Ectodermal cell (in vitro differentiated cells): ENCODE results near the gene ST8SIA1.

Experiments used
- H3K27ac ChIP-seq: 2 replicates; pipeline ENCODE4 v1.7.0; 2013; ENCODE audit warnings: mild to moderate bottlenecking, low read depth, low read length; ENCODE audit not compliant: insufficient read depth, poor library complexity, severe bottlenecking
- H3K27me3 ChIP-seq: 2 replicates; pipeline ENCODE4 v1.7.0; 2013; ENCODE audit warnings: mild to moderate bottlenecking, low read length; ENCODE audit not compliant: insufficient read depth, control insufficient read depth, poor library complexity, severe bottlenecking
- H3K36me3 ChIP-seq: one replicate; pipeline ENCODE4 v1.7.0; 2013; ENCODE audit warnings: low read length; ENCODE audit not compliant: control insufficient read depth, insufficient read depth
- H3K4me1 ChIP-seq: one replicate; pipeline ENCODE4 v1.7.0; 2013; ENCODE audit warnings: low read length; ENCODE audit not compliant: control insufficient read depth, insufficient read depth
- H3K4me3 ChIP-seq: 2 replicates; pipeline ENCODE4 v1.7.0; 2013; ENCODE audit warnings: low read depth, low read length, control low read depth; ENCODE audit not compliant: insufficient read depth
- H3K9me3 ChIP-seq: 2 replicates; pipeline ENCODE4 v1.7.0; 2013; ENCODE audit warnings: mild to moderate bottlenecking, low read length, moderate library complexity; ENCODE audit not compliant: control insufficient read depth
- WGBS, 2 experiments: methylation state at CpG; one replicate each; pipeline ENCODE4 v1.1.7; 2013; ENCODE audit warnings: missing lambda C conversion rate in 2 of 2; 5-methylcytosine and 5-hydroxymethylcytosine counted together

Gene ST8SIA1

DNA sequence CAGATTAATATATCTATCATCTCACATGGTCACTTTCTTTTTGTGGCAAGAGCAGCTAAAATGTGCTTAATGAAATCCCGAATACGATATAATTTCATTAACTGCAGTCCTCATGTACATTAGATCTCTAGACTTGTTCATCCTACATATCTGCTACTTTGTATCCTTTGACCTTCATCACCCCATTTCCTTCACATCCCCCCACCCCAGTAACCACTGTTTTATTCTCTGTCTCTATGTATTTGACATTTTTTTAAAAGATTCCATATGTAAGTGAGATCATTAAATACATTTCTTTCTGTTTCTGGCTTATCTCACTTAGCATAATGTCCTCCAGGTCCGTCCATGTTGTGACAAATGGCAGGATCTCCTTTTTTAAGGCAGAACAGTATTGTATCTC, 23.0 kb upstream of the ST8SIA1 start:
- Histone ChIP-seq H3K9me3 (no peaks in the 10 kb centered on the region), H3K4me1 (no peaks in the 10 kb centered on the region), H3K36me3 (no peaks in the 10 kb centered on the region), H3K27me3 (no peaks in the 10 kb centered on the region), H3K4me3 (no peak overlapping the region), H3K27ac (no peak overlapping the region)
- 83 to 97% methylated on average over 2 to 3 of the region's 3 CpGs for WGBS, 2 experiments

DNA sequence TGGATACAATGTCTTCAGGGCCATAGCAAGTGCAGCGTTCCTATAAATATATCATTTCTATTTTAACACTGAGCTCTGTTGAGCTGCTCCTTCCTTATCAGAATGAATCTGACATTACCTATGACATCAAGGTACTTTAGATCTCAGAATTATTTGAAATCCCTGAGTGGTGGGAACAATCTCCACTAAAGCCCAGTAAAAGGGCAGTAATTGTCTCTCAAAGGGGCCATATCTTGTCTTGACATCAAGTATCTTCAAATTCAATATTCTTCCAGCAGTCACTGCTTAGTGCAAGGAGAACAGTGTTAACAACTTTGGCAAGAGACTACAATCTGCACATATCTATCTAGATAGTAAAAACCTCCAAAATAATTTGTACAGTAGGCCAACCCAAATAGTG, 21.7 kb upstream of the ST8SIA1 start:
- Histone ChIP-seq H3K4me1 (no peaks in the 10 kb centered on the region), H3K9me3 (no peaks in the 10 kb centered on the region), H3K4me3 (no peak overlapping the region), H3K36me3 (no peaks in the 10 kb centered on the region), H3K27ac (no peak overlapping the region), H3K27me3 (no peaks in the 10 kb centered on the region)
- WGBS, 2 experiments, result 87 to 100% methylated on average over 1 of the region's 1 CpG

GRCh38 chr12:22355011-22355580, 20.6 kb upstream of the ST8SIA1 start:
- Histone ChIP-seq H3K27ac (no peak overlapping the region), H3K4me3 (no peak overlapping the region), H3K36me3 (no peaks in the 10 kb centered on the region), H3K27me3 (no peaks in the 10 kb centered on the region), H3K9me3 (no peaks in the 10 kb centered on the region), H3K4me1 (no peaks in the 10 kb centered on the region)
- 81 to 89% methylated on average over 5 of the region's 5 CpGs for WGBS, 2 experiments

- no peak overlapping the region for H3K27ac ChIP-seq
- H3K4me3 ChIP-seq, result no peak overlapping the region
- H3K36me3 ChIP-seq, result no peaks in the 10 kb centered on the region
- 87 to 91% methylated on average over 1 of the region's 1 CpG for WGBS, 2 experiments
- H3K27me3 ChIP-seq, result no peaks in the 10 kb centered on the region
- no peaks in the 10 kb centered on the region for H3K9me3 ChIP-seq
- H3K4me1 ChIP-seq, result no peaks in the 10 kb centered on the region
Observed at GRCh38 chr12:22353615-22354325, 19.3 kb upstream of the ST8SIA1 start.

- H3K9me3 ChIP-seq, result no peaks in the 10 kb centered on the region
- no peaks in the 10 kb centered on the region for H3K27me3 ChIP-seq
- no peak overlapping the region for H3K27ac ChIP-seq
- H3K36me3 ChIP-seq, result no peaks in the 10 kb centered on the region
- no peaks in the 10 kb centered on the region for H3K4me1 ChIP-seq
- 82 to 84% methylated on average over 4 of the region's 4 CpGs for WGBS, 2 experiments
- no peak overlapping the region for H3K4me3 ChIP-seq
Observed at GRCh38 chr12:22350886-22351285, 16.4 kb upstream of the ST8SIA1 start.

DNA sequence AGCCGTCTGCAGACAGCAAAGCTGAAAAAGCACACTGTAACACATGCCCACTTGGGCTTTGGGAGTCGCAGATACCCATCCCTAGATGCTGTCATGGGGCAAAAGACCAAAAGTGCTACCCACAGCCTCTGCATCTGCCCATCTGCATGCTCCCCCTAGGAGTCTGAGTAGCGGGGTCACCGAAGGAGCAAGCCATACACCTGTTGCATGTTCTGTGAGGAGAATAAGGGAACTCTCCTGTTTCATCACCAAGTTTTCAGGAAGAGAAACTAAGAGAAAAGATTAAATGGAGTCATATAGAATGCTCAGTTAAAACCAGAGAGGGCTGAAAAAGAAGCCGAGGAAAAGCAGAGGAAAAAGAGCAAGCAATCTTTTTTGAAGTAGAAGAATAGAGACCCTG, 13.7 kb upstream of the ST8SIA1 start:
- Histone ChIP-seq H3K4me3 (no peak overlapping the region), H3K9me3 (no peaks in the 10 kb centered on the region), H3K36me3 (no peaks in the 10 kb centered on the region), H3K27me3 (no peaks in the 10 kb centered on the region), H3K4me1 (no peaks in the 10 kb centered on the region), H3K27ac (no peak overlapping the region)
- 88 to 93% methylated on average over 5 of the region's 5 CpGs for WGBS, 2 experiments

- Histone ChIP-seq H3K36me3 (no peaks in the 10 kb centered on the region), H3K27ac (no peak overlapping the region), H3K4me1 (no peaks in the 10 kb centered on the region), H3K27me3 (peaks cover 1% of the 10 kb centered on the region), H3K4me3 (no peak overlapping the region), H3K9me3 (no peaks in the 10 kb centered on the region)
- WGBS, 2 experiments, result 89 to 93% methylated on average over 4 of the region's 4 CpGs
Observed at GRCh38 chr12:22340143-22340542, 5.6 kb upstream of the ST8SIA1 start.

DNA sequence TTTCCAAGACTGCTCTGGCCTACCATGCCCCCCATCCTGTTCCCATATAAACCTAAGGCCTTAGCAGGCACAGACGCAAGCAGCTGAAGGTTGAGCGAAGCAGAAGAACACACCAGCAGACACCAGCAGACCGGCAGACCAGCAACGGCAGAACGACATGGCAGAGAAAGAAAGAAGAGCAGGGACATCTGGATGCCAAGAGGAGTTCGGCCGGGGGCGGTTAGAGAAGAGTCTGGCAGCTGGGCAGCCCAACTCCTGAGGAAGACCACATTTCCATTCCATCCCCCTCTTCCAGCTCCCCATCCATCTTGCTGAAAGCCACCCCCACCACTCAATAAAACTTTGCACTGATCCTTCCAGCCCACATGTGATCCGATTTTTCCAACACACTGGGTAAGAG, 5.2 kb upstream of the ST8SIA1 start:
- no peaks in the 10 kb centered on the region for H3K4me1 ChIP-seq
- no peak overlapping the region for H3K4me3 ChIP-seq
- no peaks in the 10 kb centered on the region for H3K9me3 ChIP-seq
- WGBS, 2 experiments, result 90 to 96% methylated on average over 9 of the region's 9 CpGs
- H3K36me3 ChIP-seq, result no peaks in the 10 kb centered on the region
- no peak overlapping the region for H3K27ac ChIP-seq
- peaks cover 6% of the 10 kb centered on the region for H3K27me3 ChIP-seq

GRCh38 chr12:22335794-22336166, 1.3 kb upstream of the ST8SIA1 start:
- H3K36me3 ChIP-seq, result no peaks in the 10 kb centered on the region
- H3K27ac ChIP-seq, result no peak overlapping the region
- H3K4me1 ChIP-seq, result no peaks in the 10 kb centered on the region
- WGBS, 2 experiments, result 2 to 3% methylated on average over 6 of the region's 6 CpGs
- H3K9me3 ChIP-seq, result no peaks in the 10 kb centered on the region
- H3K4me3 ChIP-seq, result peak overlapping the region; percentile 59
- H3K27me3 ChIP-seq, result peaks cover 41% of the 10 kb centered on the region

- WGBS, 2 experiments, result 6 to 7% methylated on average over 49 of the region's 49 CpGs
- peak overlapping the region; percentile 59 for H3K4me3 ChIP-seq
- H3K4me1 ChIP-seq, result no peaks in the 10 kb centered on the region
- H3K27ac ChIP-seq, result no peak overlapping the region
- H3K27me3 ChIP-seq, result peaks cover 41% of the 10 kb centered on the region
- H3K9me3 ChIP-seq, result no peaks in the 10 kb centered on the region
- H3K36me3 ChIP-seq, result no peaks in the 10 kb centered on the region
Observed at GRCh38 chr12:22333713-22334409, 646 bp downstream of the ST8SIA1 start.
